ENCODE results near the gene KMT5B. TPM values are rescaled to one million over a fixed set of nuclear protein-coding genes. Genes with fewer than 3 reads are reported as not detected.

The KMT5B gene
- total and polyA plus RNA-seq, 2 donors from 2014 or later = 15.8 to 54.2 TPM

GRCh38 chr11:68261006-68261405 is 47.9 kb upstream of the KMT5B start:
- no peak for FAIRE-seq
- H3K9me3 ChIP-seq (ENCODE audit: control insufficient read depth in 2 of 3, insufficient read depth in 1 of 3, low read length in 3 of 3) = no peaks in the 10 kb centered on the region
- no peak overlapping the region for H3K9ac ChIP-seq (ENCODE audit: low read length in 3 of 3)
- peaks cover 2 to 6% (median 4%) of the 10 kb centered on the region in 3 donors for H3K4me1 ChIP-seq (ENCODE audit: control insufficient read depth in 2 of 3, insufficient read depth in 2 of 3, low read depth in 1 of 3, low read length in 3 of 3)
- peaks cover 2 to 21% (median 12%) of the 10 kb centered on the region in 3 donors for H3K36me3 ChIP-seq (ENCODE audit: control insufficient read depth in 2 of 3, insufficient read depth in 3 of 3, low read length in 3 of 3)
- TF ChIP-seq, protein P1, sequence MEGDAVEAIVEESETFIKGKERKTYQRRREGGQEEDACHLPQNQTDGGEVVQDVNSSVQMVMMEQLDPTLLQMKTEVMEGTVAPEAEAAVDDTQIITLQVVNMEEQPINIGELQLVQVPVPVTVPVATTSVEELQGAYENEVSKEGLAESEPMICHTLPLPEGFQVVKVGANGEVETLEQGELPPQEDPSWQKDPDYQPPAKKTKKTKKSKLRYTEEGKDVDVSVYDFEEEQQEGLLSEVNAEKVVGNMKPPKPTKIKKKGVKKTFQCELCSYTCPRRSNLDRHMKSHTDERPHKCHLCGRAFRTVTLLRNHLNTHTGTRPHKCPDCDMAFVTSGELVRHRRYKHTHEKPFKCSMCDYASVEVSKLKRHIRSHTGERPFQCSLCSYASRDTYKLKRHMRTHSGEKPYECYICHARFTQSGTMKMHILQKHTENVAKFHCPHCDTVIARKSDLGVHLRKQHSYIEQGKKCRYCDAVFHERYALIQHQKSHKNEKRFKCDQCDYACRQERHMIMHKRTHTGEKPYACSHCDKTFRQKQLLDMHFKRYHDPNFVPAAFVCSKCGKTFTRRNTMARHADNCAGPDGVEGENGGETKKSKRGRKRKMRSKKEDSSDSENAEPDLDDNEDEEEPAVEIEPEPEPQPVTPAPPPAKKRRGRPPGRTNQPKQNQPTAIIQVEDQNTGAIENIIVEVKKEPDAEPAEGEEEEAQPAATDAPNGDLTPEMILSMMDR (IDR thresholded peaks at IDR 0.05; ENCODE audit: borderline replicate concordance, extremely low read depth, insufficient read depth) = no peak
- intact Hi-C loops (cut with DNase I) = loop anchor here (5.0 to 10.0 kb wide), 2 partner anchors 36 to 184 kb away; no protein-coding TSS in a partner anchor
- DNase-seq = no peak
- H3K27ac ChIP-seq (ENCODE audit: low read depth in 2 of 2, low read length in 2 of 2) = no peak overlapping the region
- H3K4me3 ChIP-seq (ENCODE audit: low read length in 3 of 3) = no peak overlapping the region
- H3K27me3 ChIP-seq (ENCODE audit: control insufficient read depth, insufficient read depth, low read length) = no peaks in the 10 kb centered on the region

GRCh38 chr11:68260484-68260883 is 47.4 kb upstream of the KMT5B start:
- DNase-seq (no peak), FAIRE-seq (no peak)
- no peak overlapping the region for H3K9ac ChIP-seq (ENCODE audit: low read length in 3 of 3)
- peaks cover 2 to 19% (median 12%) of the 10 kb centered on the region in 3 donors for H3K36me3 ChIP-seq (ENCODE audit: control insufficient read depth in 2 of 3, insufficient read depth in 3 of 3, low read length in 3 of 3)
- H3K4me1 ChIP-seq (ENCODE audit: control insufficient read depth in 2 of 3, insufficient read depth in 2 of 3, low read depth in 1 of 3, low read length in 3 of 3) = peaks cover 2 to 6% (median 4%) of the 10 kb centered on the region in 3 donors
- intact Hi-C loops (cut with DNase I) = loop anchor here (5.0 to 10.0 kb wide), 2 partner anchors 37 to 184 kb away; no protein-coding TSS in a partner anchor
- no peaks in the 10 kb centered on the region for H3K27me3 ChIP-seq (ENCODE audit: control insufficient read depth, insufficient read depth, low read length)
- TF ChIP-seq, protein P1 (IDR thresholded peaks at IDR 0.05; ENCODE audit: borderline replicate concordance, extremely low read depth, insufficient read depth) = no peak
- H3K27ac ChIP-seq (ENCODE audit: low read depth in 2 of 2, low read length in 2 of 2) = no peak overlapping the region
- no peaks in the 10 kb centered on the region for H3K9me3 ChIP-seq (ENCODE audit: control insufficient read depth in 2 of 3, insufficient read depth in 1 of 3, low read length in 3 of 3)
- no peak overlapping the region for H3K4me3 ChIP-seq (ENCODE audit: low read length in 3 of 3)

- intact Hi-C loops (cut with DNase I) = no loop called here
- TF ChIP-seq, protein P1 (IDR thresholded peaks at IDR 0.05; ENCODE audit: borderline replicate concordance, extremely low read depth, insufficient read depth) = no peak
- peaks cover 2 to 6% (median 4%) of the 10 kb centered on the region in 3 donors for H3K4me1 ChIP-seq (ENCODE audit: control insufficient read depth in 2 of 3, insufficient read depth in 2 of 3, low read depth in 1 of 3, low read length in 3 of 3)
- H3K9ac ChIP-seq (ENCODE audit: low read length in 3 of 3) = no peak overlapping the region
- no peaks in the 10 kb centered on the region for H3K9me3 ChIP-seq (ENCODE audit: control insufficient read depth in 2 of 3, insufficient read depth in 1 of 3, low read length in 3 of 3)
- H3K27me3 ChIP-seq (ENCODE audit: control insufficient read depth, insufficient read depth, low read length) = no peaks in the 10 kb centered on the region
- peaks cover 2 to 19% (median 12%) of the 10 kb centered on the region in 3 donors for H3K36me3 ChIP-seq (ENCODE audit: control insufficient read depth in 2 of 3, insufficient read depth in 3 of 3, low read length in 3 of 3)
- DNase-seq = no peak
- H3K27ac ChIP-seq (ENCODE audit: low read depth in 2 of 2, low read length in 2 of 2) = no peak overlapping the region
- no peak overlapping the region for H3K4me3 ChIP-seq (ENCODE audit: low read length in 3 of 3)
- no peak for FAIRE-seq
Measured at GRCh38 chr11:68259122-68259959, 46.2 kb upstream of the KMT5B start.
